NCI-H2171 (cell line): Measurements from ENCODE around the gene PNMA8B.

Experiments used
- DNase-seq: peaks from one replicate; lab custom pipeline; 2025; lab: John Stamatoyannopoulos, UW

The PNMA8B gene

DNA sequence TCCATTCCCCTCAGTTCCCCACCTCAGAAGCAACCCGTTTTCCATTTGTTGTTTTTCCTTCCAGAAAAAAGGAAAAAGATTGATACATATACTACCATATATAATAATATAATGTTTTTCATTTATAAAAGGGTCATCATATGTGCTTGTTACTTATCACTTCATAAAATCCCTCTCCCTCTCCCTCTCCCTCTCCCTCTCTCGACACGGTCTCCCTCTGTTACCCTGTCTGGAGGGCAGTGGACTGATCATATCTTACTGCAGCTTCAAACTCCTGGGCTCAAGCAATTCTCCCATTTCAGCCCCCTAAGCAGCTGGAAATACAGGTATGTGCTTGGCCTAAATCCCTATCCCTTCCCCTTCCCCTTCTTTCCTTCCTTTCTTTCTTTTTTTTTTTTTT lies 41.4 kb downstream of the PNMA8B start:
- DNase-seq = no peak

GRCh38 chr19:46453661-46454060 lies 42.0 kb downstream of the PNMA8B start:
- DNase-seq = no peak

DNA sequence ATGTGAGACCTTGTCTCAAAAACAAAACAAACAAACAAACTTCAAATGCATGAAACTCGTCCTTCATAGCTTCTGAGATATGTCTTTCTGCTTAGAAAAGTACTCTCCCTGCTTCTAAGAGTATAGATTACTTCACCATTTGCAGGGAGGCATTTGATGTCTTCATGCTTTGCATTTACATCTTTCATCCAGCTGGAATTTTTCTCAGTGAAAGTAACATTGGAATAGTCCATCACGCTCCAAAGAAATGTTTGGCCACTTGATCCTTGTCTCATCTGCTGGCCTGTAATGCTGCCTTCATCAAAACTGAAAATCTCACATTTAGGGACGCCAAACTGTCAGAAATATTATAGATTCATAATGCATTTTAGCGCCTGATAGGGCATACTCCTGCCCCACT lies 43.5 kb downstream of the PNMA8B start:
- DNase-seq = no peak

DNA sequence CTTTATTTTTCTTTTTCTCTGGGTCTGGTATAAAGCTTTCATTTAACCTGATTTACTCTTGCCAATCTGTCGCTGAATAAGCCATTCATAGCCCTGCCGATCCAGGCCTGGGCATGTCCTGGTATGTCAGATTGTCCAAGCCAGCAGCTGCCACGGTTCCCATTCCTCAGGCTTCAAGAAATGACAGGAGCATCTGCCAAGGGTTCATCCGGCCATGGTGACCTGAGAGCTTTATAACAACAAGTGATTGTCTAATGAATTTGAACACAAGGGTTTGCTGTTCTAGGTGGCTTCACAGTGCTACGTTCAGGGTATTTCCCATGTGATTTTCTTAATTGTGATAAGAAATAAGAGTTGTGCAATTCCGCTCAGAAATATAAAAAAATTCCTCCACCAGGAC lies 44.3 kb downstream of the PNMA8B start:
- peak; percentile 69 for DNase-seq

- DNase-seq = no peak
These were observed 44.9 kb downstream of the PNMA8B start for GRCh38 chr19:46450737-46451136.

GRCh38 chr19:46449228-46449627 lies 46.4 kb downstream of the PNMA8B start:
- no peak for DNase-seq

- DNase-seq = no peak
These were observed 47.1 kb downstream of the PNMA8B start for GRCh38 chr19:46448601-46449000.

DNA sequence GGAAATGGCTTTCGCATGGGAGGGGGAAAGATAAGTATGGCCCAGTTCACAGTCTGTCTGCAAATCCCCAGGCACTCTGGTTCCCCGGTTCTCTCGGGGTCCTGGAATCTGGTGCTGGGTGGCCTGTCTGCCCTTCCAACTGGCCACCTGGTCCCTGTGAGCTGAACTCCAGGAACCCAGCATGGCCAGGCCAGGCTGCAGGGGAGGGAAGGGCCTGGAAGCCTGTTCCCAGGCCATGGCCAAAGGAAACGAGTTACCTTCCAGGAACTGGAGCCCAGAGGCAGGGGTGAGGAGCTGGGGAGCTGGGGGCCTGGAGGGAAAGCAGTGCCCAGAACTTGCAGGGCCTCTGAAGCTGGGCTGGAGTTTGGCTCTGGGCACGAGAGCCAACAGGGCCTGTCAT lies 47.8 kb downstream of the PNMA8B start:
- no peak for DNase-seq

DNA sequence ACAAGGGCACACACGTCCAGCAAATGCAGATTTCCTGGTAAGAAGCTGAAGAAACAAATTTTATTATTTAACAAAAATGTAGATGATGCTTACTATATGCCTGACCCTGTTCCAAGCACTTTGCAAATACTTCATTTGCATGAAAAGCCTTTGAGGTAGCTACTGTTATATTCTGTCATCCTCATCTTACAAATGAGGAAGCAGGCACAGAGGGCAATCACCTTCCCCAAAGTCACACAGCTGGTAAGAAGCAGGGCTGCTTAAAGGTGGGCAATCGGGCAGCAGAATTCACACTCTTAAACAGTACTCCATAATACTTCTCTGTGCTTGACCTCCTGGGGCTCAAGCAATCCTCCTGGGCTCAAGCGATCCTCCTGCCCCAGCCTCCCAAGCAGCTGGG lies 48.7 kb downstream of the PNMA8B start:
- DNase-seq = no peak

DNA sequence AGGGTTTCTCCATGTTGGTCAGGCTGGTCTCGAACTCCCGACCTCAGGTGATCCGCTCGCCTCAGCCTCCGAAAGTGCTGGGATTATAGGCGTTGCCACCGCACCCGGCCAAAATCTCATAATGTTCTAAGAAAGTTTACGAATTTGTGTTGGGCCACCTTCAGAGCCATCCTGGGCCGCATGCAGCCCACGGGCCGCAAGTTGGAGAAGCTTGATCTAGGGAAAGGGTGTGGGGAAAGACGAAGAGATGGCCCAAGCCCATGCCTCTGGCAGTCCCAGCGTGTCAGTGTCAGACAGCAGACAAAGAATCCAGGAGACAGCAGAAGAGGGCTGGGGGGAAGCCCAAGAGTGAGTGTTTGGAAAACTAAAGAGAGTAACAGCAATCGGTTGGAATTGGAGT lies 49.6 kb downstream of the PNMA8B start:
- DNase-seq = no peak

DNA sequence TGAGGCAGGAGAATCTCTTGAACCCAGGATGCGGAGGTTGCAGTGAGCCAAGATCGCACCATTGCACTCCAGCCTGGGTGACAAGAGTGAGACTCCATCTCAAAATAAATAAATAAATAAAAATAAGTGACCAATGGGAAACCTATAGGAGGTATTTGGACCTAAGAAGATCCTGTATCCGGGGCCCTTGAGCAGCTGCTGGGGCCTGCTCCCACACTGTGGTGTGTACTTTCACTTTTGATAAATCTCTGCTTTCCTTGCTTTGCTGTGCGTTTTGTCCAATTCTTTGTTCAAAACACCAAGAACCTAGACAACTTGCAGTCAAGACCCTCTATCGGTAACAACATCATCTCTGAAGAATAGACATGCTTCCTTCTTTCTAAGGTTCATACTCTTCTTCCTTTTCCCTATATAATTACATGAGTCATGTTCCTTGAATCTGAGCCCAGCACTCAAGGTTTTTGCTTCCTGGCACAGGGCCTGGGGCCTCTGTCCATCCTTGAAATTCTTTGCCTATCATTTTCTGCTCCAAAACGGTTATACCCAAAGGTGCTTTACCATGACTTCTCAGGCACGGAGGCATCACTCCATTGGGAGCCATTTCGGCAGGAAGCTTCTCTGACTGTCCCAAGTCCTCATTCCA lies 52.7 kb downstream of the PNMA8B start:
- DNase-seq = no peak

DNA sequence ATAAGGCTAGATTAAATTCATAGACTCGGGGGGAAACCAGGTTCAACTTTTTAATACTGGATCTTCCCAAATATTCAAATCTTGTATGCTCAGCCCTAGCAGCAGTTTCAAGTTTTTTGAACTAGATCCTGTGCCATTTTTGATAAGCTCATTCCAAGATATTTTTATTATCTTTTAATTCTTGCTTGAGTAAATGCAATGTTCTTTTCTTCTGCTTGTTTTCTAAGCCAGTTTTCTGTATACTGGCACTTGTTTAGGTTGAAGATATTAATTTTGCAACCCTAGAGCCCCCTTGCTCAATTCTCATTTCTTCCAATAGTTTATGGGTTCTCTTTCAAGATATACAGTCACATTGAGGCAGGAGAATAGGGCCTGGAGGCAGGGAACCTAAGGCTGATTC lies 53.8 kb downstream of the PNMA8B start:
- no peak for DNase-seq
